ENCODE results near the gene PSMD1. TPM values are rescaled to one million over a fixed set of nuclear protein-coding genes. Genes with fewer than 3 reads are reported as not detected.
"Not testable (repeated sequence)": the region's sequence is repeated elsewhere in the genome, so short reads cannot be mapped to it uniquely, and the experiment has no call there.

Gene PSMD1
- total RNA-seq, 2 experiments from 2014 or later, result 27.9 to 31.3 TPM

DNA sequence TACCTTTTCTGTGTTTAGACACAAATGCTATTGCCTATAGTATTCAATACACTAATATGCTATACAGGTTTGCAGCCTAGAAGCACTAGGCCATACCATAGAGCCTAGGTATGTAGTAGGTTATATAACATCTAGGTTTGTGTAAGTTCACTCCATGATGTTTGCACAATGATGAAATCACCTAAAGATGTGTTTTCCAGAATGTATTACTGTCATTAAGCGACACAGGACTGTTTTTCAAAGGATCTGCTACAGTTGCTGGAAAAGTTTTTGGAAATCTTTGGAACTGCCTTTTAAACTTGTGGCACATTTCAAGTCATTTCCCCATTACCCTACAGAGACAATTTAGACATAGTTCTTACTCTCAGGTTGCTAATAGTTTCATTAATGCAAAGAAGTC lies 9.3 kb downstream of the PSMD1 start:
- no peak overlapping the region for H3K4me3 Mint-ChIP-seq
- DNase-seq (no peak), ATAC-seq (ENCODE audit: poor library complexity) (no peak)
- POLR2A ChIA-PET, result no interaction called here
- Histone ChIP-seq H3K36me3 (ENCODE audit: insufficient read depth, low read length) (peaks cover 81% of the 10 kb centered on the region), H3K4me1 (ENCODE audit: insufficient read depth, low read length) (no peaks in the 10 kb centered on the region), H3K27me3 (ENCODE audit: control insufficient read depth in 1 of 2, insufficient read depth in 2 of 2, low read length in 2 of 2) (no peaks in the 10 kb centered on the region), H3K4me3 (ENCODE audit: low read length) (no peak overlapping the region), H3K27ac (ENCODE audit: low read depth in 1 of 2, low read length in 2 of 2) (no peak overlapping the region), H3K9me3 (ENCODE audit: control insufficient read depth in 1 of 2, insufficient read depth in 1 of 2, low read length in 2 of 2) (no peaks in the 10 kb centered on the region)
- H3K9me3 Mint-ChIP-seq, result no peaks in the 10 kb centered on the region
- no peaks in the 10 kb centered on the region for H3K27me3 Mint-ChIP-seq
- H3K36me3 Mint-ChIP-seq (ENCODE audit: low read depth), result peaks cover 87% of the 10 kb centered on the region
- H3K27ac Mint-ChIP-seq, result no peak overlapping the region
- no peaks in the 10 kb centered on the region for H3K4me1 Mint-ChIP-seq (ENCODE audit: low read depth)
- intact Hi-C loops (cut with DNase I, micrococcal nuclease), result no loop called here
- CTCF ChIA-PET, result no interaction called here
- TF ChIP-seq, protein P1, sequence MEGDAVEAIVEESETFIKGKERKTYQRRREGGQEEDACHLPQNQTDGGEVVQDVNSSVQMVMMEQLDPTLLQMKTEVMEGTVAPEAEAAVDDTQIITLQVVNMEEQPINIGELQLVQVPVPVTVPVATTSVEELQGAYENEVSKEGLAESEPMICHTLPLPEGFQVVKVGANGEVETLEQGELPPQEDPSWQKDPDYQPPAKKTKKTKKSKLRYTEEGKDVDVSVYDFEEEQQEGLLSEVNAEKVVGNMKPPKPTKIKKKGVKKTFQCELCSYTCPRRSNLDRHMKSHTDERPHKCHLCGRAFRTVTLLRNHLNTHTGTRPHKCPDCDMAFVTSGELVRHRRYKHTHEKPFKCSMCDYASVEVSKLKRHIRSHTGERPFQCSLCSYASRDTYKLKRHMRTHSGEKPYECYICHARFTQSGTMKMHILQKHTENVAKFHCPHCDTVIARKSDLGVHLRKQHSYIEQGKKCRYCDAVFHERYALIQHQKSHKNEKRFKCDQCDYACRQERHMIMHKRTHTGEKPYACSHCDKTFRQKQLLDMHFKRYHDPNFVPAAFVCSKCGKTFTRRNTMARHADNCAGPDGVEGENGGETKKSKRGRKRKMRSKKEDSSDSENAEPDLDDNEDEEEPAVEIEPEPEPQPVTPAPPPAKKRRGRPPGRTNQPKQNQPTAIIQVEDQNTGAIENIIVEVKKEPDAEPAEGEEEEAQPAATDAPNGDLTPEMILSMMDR (IDR thresholded peaks at IDR 0.05), result no peak

DNA sequence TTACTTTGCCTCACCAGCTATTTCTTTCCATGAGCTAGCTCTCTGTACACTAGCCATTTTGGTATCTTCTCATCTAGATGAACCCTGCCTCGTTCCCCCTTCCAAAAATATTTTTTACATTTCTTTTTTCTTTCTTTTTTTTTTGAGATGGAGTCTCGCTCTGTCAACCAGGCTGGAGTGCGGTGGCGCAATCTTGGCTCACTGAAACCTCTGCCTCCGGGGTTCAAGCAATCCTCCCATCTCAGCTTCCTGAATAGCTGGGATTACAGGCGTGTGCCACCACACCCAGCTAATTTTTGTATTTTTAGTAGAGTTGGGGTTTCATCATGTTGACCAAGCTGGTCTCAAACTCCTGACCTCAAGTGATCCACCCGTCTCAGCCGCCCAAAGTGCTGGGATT lies 10.9 kb downstream of the PSMD1 start:
- H3K27ac Mint-ChIP-seq; POLR2A ChIA-PET; DNase-seq; H3K4me1 Mint-ChIP-seq (ENCODE audit: low read depth); H3K9me3 Mint-ChIP-seq; H3K9me3 ChIP-seq (ENCODE audit: control insufficient read depth in 1 of 2, insufficient read depth in 1 of 2, low read length in 2 of 2); H3K27me3 Mint-ChIP-seq; intact Hi-C loops (cut with DNase I, micrococcal nuclease); H3K4me3 Mint-ChIP-seq; ATAC-seq (ENCODE audit: poor library complexity); H3K27me3 ChIP-seq (ENCODE audit: control insufficient read depth in 1 of 2, insufficient read depth in 2 of 2, low read length in 2 of 2); H3K4me3 ChIP-seq (ENCODE audit: low read length); H3K27ac ChIP-seq (ENCODE audit: low read depth in 1 of 2, low read length in 2 of 2); H3K4me1 ChIP-seq (ENCODE audit: insufficient read depth, low read length): not testable (repeated sequence)
- CTCF ChIA-PET, result interaction anchor here (1.0 to 1.3 kb wide), 2 partner anchors 10 to 15 kb away, joined by 4 to 6 read pairs; partner anchors contain the start of gene PSMD1
- H3K36me3 Mint-ChIP-seq (ENCODE audit: low read depth), result peaks cover 88% of the 10 kb centered on the region
- peaks cover 85% of the 10 kb centered on the region for H3K36me3 ChIP-seq (ENCODE audit: insufficient read depth, low read length)

DNA sequence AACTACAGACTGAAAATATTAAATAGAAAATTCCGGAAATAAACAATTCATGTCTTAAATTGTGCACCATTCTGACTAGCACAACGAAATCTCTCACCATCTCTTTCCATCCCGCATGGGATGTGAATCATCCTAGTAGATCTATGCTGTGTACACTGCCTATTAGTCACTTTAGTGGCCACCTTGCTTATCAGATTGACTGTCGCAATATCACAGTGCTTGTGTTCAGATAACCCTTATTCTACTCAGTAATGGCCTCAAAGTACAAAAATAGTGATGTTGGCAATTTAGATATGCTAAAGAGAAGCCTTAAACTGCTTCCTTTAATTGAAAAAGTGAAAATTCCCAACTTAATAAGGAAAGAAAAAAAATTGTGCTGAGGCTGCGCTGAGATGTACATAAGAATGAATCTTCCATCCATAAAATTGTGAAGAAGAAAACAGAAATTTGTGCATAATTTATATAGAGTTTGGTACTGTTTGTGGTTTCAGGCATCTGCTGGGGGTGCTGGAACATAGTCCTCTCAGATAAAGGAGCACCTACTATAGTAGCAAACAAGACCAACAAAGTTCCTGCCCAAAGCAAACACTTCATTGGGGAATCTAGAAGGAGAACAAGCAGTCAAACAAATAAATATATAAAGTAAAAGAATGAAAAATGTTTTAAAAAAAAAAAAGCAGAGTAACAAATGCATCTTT lies 12.0 kb downstream of the PSMD1 start:
- POLR2A ChIA-PET, result no interaction called here
- no peak overlapping the region for H3K4me3 ChIP-seq (ENCODE audit: low read length)
- H3K4me3 Mint-ChIP-seq, result no peak overlapping the region
- H3K27ac Mint-ChIP-seq, result no peak overlapping the region
- CTCF ChIA-PET, result interaction anchor here (1.0 to 1.1 kb wide), 2 partner anchors 12 to 16 kb away, joined by 3 to 5 read pairs; partner anchors contain the start of gene PSMD1
- intact Hi-C loops (cut with DNase I, micrococcal nuclease), result no loop called here
- no peak overlapping the region for H3K27ac ChIP-seq (ENCODE audit: low read depth in 1 of 2, low read length in 2 of 2)
- peaks cover 88% of the 10 kb centered on the region for H3K36me3 Mint-ChIP-seq (ENCODE audit: low read depth)
- TF ChIP-seq, protein P1 (IDR thresholded peaks at IDR 0.05), result no peak
- H3K4me1 Mint-ChIP-seq (ENCODE audit: low read depth), result no peaks in the 10 kb centered on the region
- H3K27me3 ChIP-seq (ENCODE audit: control insufficient read depth in 1 of 2, insufficient read depth in 2 of 2, low read length in 2 of 2), result no peaks in the 10 kb centered on the region
- H3K36me3 ChIP-seq (ENCODE audit: insufficient read depth, low read length), result peaks cover 84% of the 10 kb centered on the region
- ATAC-seq (ENCODE audit: poor library complexity) (no peak), DNase-seq (no peak)
- H3K9me3 ChIP-seq (ENCODE audit: control insufficient read depth in 1 of 2, insufficient read depth in 1 of 2, low read length in 2 of 2), result no peaks in the 10 kb centered on the region
- H3K9me3 Mint-ChIP-seq, result no peaks in the 10 kb centered on the region
- H3K4me1 ChIP-seq (ENCODE audit: insufficient read depth, low read length), result no peaks in the 10 kb centered on the region
- H3K27me3 Mint-ChIP-seq, result no peaks in the 10 kb centered on the region

Measured in CD4-positive, alpha-beta T cell (primary cell).